ENCODE measurements around the gene CPLANE2. TPM values are rescaled to one million over a fixed set of nuclear protein-coding genes. Genes with fewer than 3 reads are reported as not detected.
A peak's percentile ranks its signal among the peaks of the same experiment; 100 is the strongest.

The CPLANE2 gene
- total RNA-seq, 4 donors from 2014 or later: 2.0 to 13.3 (median 4.7) TPM

DNA sequence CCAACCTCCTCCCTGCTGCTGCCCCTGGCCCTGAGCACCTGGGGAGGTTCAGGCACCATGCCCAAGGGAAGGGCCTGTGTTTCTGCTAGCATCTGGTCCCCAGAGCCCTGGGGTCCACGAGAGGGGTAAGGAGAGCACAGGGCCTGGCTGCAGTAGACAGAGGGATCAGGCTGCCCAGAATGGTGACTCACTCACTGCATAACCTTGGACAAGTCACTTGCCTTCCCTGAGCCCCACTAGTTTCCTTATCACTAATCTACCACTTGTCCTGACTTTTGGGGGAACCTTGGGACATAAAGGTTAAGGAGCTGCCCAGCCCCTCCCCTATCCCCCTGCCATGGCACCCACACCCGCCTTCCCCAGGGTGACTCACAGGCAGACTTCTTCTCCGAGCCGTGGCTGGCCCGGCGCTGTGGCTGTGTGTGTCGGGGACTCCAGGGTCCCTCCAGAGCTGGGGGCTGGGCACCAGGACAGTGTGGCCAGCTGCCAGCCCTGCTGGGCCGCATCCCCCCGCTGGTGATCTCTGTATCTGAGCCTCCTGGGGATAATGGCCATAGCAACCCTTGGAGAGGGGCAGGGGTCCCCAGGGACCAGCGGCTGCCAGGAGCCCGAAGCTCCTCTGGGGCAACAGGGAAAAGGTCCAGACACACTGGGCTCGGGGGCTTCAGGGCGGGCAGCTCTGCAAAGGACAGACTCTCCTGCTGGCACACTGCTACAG, 28.6 kb downstream of the CPLANE2 start:
- no peak for DNase-seq (ENCODE audit: low spot score)
- no peak for ATAC-seq (ENCODE audit: low FRiP score)

DNA sequence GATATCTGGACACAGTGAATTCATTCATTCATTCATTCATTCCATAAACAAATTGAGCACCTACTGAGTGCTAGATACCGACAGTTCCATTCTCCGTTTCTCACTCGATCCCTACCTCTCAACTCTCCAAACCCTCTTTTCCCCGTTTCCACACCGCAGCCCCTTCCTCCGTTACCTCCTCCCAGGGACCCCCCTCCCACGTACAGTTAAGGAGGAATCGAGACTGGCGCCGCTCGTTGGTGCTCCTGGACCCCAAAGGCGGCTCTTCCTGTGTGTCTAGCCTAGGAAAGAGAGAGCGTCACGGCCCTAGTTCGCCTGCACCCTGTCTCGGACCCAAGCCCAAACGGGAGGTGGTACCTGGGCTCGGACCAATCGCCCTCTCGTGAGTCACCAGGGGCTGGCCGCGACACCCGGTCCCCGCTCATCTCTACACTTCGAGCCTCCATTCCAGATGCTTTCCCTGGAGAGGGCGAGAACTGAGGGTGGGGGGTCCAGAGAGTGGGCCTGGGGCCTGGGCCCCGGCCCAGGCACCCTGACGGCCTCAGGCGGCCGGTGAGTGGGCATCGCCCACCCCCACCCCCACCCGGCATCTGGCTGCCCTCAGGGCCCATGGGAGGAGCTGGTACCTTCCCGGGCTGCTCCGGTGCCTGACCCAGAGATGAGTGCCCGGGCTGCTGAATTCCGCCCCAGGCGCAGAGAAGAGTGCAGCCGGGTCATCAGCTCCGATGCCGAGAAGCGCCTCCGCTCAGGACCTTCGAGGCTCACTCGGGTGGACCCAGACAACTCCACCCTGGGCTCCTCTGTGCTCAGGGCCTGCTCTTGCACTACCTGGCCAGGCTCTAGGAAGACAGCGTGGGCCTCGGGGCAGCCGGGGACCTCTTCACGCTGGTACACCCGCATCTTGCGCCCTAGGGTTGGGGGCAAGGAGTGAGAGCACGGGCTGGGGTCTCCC, 29.4 kb downstream of the CPLANE2 start:
- TF ChIP-seq, protein P1, sequence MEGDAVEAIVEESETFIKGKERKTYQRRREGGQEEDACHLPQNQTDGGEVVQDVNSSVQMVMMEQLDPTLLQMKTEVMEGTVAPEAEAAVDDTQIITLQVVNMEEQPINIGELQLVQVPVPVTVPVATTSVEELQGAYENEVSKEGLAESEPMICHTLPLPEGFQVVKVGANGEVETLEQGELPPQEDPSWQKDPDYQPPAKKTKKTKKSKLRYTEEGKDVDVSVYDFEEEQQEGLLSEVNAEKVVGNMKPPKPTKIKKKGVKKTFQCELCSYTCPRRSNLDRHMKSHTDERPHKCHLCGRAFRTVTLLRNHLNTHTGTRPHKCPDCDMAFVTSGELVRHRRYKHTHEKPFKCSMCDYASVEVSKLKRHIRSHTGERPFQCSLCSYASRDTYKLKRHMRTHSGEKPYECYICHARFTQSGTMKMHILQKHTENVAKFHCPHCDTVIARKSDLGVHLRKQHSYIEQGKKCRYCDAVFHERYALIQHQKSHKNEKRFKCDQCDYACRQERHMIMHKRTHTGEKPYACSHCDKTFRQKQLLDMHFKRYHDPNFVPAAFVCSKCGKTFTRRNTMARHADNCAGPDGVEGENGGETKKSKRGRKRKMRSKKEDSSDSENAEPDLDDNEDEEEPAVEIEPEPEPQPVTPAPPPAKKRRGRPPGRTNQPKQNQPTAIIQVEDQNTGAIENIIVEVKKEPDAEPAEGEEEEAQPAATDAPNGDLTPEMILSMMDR (IDR thresholded peaks at IDR 0.05): no peak
- no peak for ATAC-seq (ENCODE audit: low FRiP score)
- DNase-seq (ENCODE audit: low spot score): no peak

More for the DNA sequence above, 28.6 kb downstream of the CPLANE2 start:
- TF ChIP-seq, protein P1 (IDR thresholded peaks at IDR 0.05): no peak

DNA sequence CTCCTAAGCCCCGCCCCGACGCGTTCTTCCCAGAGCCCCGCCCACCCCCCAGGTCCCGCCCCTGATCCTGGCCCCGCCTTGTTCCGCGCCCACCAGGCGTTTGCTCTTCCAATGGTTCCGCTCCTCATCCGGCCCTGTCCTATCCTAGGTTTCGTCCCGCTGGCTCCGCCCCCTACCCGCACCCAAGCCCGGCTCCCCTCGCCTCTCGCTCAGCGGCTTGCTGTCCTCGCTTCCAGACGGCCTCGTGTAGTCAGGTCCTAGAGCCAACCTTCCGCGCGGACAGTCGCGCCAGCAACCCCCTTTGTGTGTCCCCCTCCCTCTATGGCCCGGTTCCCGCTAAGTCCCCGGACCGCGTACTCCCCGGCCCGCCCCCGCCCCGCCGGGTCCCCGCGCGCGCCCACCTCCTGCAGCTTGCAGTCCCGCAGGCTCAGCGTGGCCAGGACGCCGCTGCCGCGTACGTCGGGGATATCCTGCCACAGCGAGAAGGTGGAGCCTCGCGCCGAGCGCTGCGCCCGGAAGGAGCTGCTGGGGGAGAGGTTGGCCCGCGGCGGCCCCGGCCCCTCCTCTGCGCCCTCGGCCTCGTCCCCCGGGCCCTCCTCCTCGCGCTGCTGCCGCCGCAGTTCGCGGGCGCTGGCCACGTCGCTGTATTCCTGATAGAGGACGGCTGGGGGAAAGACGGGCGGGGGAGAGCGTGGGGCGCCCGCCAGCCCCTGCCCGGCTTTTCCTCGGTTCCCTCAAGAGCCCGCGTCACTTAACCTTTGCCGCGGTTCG, 30.3 kb downstream of the CPLANE2 start:
- TF ChIP-seq, protein P1 (IDR thresholded peaks at IDR 0.05): no peak
- ATAC-seq (ENCODE audit: low FRiP score) (peak; percentile 97), DNase-seq (ENCODE audit: low spot score) (peak; percentile 85)

DNA sequence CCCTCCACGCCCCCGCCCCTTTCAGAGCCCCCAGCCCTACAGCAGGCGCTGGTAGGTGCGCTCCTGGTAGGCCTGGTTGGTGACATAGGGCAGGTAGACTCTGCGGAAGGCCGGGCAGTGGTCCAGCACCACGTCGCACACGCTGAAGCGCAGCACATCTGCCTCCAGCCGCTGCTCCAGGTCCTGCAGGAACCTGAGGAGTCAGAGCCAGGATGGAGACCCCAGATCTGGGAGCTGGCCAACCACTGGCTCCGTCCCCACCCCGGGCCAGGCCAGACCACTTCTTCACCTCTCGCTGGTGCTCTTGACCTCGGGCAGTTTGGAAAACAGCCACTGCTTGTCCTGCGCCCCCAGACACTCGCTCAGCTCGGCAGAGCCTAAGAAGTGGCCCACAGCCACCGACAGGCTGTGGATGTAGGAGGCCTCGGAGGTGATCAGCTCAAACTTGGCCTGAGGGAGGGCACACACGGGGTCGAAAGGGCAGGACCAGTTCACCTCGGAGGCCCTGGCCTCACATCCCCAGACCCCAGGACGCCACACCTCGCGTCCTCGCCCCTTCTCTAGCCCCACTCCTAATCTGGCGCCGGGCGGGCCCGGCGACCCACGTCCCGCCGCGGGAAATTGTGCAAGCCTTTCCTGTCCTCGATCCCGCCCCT, 31.0 kb downstream of the CPLANE2 start:
- TF ChIP-seq, protein P1 (IDR thresholded peaks at IDR 0.05): no peak
- DNase-seq (ENCODE audit: low spot score) (no peak), ATAC-seq (ENCODE audit: low FRiP score) (peak; percentile 7)

DNA sequence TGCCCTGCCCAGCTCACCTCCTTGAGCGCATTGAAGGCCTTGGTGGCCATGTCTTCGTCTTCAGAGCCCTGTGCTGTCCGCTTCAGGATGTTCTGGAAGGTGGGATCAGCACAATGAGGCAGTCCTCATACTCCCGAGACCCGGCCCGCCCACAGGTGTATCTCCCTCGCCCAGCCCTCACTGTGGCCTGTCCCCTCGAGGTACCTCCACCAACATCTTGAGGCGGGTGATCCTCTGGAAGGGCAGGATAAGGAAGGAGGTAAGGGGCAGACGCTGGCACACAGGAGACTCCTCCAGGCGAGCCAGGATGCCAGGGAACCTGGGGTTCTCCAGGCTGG, 31.7 kb downstream of the CPLANE2 start:
- TF ChIP-seq, protein P1 (IDR thresholded peaks at IDR 0.05): no peak
- DNase-seq (ENCODE audit: low spot score): no peak

DNA sequence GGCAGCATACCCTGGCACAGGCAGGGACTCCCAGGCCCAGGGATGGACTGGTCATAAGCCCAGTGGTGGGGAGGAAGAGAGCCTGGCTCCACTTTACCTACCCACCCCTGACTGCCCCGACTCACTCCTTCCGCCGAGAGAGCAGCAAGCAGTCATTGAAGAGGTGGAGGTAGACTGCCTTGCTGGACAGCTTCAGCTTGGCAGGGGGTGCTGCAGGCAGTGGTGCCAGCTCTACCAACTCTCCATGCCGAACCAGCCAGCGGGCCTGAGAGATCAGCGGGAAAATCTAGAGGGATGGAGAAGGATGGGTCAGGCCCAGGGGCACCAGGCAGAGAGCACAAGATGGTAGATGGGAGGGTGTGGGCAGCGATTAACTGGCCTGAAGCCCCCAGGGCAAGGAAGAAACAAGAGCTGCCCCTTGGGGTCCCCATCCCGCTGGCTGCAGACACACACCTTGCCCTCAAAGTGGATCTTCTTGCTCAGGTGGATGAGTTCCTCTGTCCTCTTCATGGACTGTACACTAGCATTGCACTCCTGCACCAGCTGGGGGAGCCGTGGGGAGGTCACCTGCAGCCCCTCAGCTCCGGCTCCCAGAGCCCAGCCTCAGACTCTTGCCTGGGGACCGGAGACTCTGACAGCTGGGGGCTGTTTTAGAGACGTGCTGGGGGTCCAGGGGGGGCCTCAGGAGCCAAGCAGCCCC, 32.2 kb downstream of the CPLANE2 start:
- TF ChIP-seq, protein P1 (IDR thresholded peaks at IDR 0.05): no peak
- no peak for ATAC-seq (ENCODE audit: low FRiP score)
- DNase-seq (ENCODE audit: low spot score): no peak

More for the DNA sequence above, 31.7 kb downstream of the CPLANE2 start:
- no peak for ATAC-seq (ENCODE audit: low FRiP score)

Measured in omental fat pad (tissue), 4 donors.